Measurements from ENCODE around the gene CRYGN.

DNA sequence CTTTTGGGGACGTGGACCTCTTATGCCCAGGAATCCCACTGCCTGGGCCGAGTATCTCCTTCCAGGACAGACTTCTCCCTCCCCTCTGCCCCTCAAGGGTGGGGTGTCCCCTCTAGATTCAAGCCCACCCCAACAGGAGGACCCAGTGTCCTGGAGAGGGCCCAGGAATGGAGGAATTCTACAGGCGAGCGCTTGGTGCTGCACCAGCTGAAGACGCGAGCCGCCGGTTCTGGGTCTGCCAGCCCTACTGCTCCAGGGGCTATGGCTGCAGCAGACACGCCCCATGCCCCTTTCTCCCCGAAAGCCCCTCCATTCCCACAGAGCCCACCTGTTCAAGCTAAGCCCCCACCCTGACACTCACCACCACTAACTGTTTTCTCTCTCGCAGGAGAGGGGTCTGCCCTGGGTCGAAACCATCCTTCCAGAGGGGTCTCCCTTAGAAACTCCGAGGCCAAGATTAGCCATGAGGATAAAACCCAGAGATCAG, 8.6 kb downstream of the CRYGN start:
- TF ChIP-seq GATA2 (IDR thresholded peaks at IDR 0.05; ENCODE audit: low read depth, low read length) (no peak), GATA3 (IDR thresholded peaks at IDR 0.05; ENCODE audit: low read depth, low read length) (no peak)

All from SH-SY5Y (cell line).